NCI-H446 (cell line): ENCODE measurements around the gene EDN2.

Experiments
- DNase-seq, 2 experiments: peaks; one replicate each; lab custom pipeline; 2025; lab: John Stamatoyannopoulos, UW

The EDN2 gene

GRCh38 chr1:41437011-41437355 is 47.5 kb downstream of the EDN2 start:
- DNase-seq = no peak

- DNase-seq = no peak
Measured at GRCh38 chr1:41436281-41437010, 48.0 kb downstream of the EDN2 start.

GRCh38 chr1:41435570-41436178 is 48.8 kb downstream of the EDN2 start:
- DNase-seq = no peak

GRCh38 chr1:41434748-41435449 is 49.6 kb downstream of the EDN2 start:
- no peak for DNase-seq

- DNase-seq = no peak
Measured at GRCh38 chr1:41434306-41434705, 50.2 kb downstream of the EDN2 start.

- no peak for DNase-seq
Measured at GRCh38 chr1:41433501-41433900, 51.0 kb downstream of the EDN2 start.

GRCh38 chr1:41432481-41433280 is 51.8 kb downstream of the EDN2 start:
- peak; percentile 71 to 85 for DNase-seq

- peak in 1 of 2 experiments; percentile 42 for DNase-seq
Measured at GRCh38 chr1:41431490-41432350, 52.8 kb downstream of the EDN2 start.

GRCh38 chr1:41430582-41430981 is 53.9 kb downstream of the EDN2 start:
- no peak for DNase-seq

- no peak for DNase-seq
Measured at GRCh38 chr1:41430069-41430468, 54.4 kb downstream of the EDN2 start.

- DNase-seq = no peak
Measured at GRCh38 chr1:41429641-41430035, 54.8 kb downstream of the EDN2 start.
